ENCODE results near the gene LTB4R2. TPM values are rescaled to one million over a fixed set of nuclear protein-coding genes. Genes with fewer than 3 reads are reported as not detected.

Gene LTB4R2
- total and polyA plus RNA-seq, 2 of the 8 experiments (the other 6 are each of a cell fraction or from before 2014, with no cell fraction given), result 5.3 to 6.7 TPM

GRCh38 chr14:24289649-24290280 lies 20.2 kb upstream of the LTB4R2 start (continued):
- no peak for TF ChIP-seq RBBP5 (IDR thresholded peaks at IDR 0.05; ENCODE audit: borderline replicate concordance, low read depth, low read length)
- TF ChIP-seq RXRA (IDR thresholded peaks at IDR 0.05; ENCODE audit: insufficient read depth, low read depth, low read length), result no peak
- TF ChIP-seq FOSL1 (IDR thresholded peaks at IDR 0.05; ENCODE audit: insufficient read depth, low read depth, low read length), result no peak
- TF ChIP-seq NRF1 (IDR thresholded peaks at IDR 0.05; ENCODE audit: low read depth, low read length), result no peak
- no peak for TF ChIP-seq EZH2 (IDR thresholded peaks at IDR 0.05; ENCODE audit: low read depth, low read length, severe bottlenecking)
- no peak for TF ChIP-seq SIRT6 (IDR thresholded peaks at IDR 0.05; ENCODE audit: low read length)
- no peak for TF ChIP-seq BRCA1 (IDR thresholded peaks at IDR 0.05; ENCODE audit: low read depth, low read length)
